Stimulated activated CD4-positive, alpha-beta T cell treated with anti-CD3 and anti-CD28 coated beads, Interleukin-4, amount 100 ng/mL, for 4 hours (primary cell): Measurements from ENCODE around the gene SYCN.
"Not testable (repeated sequence)": the region's sequence is repeated elsewhere in the genome, so short reads cannot be mapped to it uniquely, and the experiment has no call there.

Experiments
- DNase-seq, 2 experiments: peaks; one replicate each; pipeline ENCODE4 v3.0.0-alpha.2; 2020

The SYCN gene, protein sequence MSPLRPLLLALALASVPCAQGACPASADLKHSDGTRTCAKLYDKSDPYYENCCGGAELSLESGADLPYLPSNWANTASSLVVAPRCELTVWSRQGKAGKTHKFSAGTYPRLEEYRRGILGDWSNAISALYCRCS

DNA sequence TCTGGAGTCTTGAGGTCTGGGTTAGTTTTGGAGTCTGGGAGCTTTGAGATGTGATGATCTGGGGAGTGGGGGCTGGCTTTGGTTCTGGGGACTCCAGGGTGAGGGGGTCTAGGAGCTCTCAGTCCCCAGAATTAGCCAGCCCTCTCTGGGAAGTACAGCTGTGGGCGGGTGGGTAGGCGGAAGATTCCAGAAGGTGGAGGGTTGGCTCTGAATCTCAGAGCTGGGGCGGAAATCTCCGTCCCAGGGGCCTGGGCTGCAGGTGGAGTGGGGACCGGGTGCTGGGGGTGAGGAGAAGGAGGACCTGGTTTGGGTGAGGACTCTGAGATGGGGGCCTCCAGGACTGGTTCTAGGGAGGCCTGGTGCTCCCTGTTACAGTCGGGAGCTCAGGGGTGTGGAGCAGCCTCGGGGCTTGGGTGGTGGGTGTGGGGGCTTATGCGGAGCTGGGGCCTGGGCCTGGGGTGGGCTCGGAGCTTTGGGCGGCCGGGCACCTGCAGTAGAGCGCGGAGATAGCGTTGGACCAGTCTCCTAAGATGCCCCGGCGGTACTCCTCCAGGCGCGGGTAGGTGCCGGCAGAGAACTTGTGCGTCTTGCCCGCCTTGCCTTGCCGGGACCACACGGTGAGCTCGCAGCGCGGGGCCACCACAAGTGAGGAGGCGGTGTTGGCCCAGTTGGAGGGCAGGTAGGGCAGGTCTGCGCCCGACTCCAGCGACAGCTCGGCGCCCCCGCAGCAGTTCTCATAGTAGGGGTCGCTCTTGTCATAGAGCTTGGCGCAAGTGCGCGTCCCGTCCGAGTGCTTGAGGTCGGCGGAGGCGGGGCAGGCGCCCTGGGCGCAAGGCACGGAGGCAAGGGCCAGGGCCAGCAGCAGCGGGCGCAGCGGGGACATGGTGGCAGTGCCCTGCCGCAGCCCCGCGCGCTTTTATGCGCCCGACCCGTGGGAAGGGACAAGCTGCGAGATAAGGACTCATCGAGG, at the start of gene SYCN:
TSS of gene SYCN (minus strand) at position 892 of the 970 bp plus-strand sequence. CDS start at position 883, 9 bp downstream.
- no peak for DNase-seq

DNA sequence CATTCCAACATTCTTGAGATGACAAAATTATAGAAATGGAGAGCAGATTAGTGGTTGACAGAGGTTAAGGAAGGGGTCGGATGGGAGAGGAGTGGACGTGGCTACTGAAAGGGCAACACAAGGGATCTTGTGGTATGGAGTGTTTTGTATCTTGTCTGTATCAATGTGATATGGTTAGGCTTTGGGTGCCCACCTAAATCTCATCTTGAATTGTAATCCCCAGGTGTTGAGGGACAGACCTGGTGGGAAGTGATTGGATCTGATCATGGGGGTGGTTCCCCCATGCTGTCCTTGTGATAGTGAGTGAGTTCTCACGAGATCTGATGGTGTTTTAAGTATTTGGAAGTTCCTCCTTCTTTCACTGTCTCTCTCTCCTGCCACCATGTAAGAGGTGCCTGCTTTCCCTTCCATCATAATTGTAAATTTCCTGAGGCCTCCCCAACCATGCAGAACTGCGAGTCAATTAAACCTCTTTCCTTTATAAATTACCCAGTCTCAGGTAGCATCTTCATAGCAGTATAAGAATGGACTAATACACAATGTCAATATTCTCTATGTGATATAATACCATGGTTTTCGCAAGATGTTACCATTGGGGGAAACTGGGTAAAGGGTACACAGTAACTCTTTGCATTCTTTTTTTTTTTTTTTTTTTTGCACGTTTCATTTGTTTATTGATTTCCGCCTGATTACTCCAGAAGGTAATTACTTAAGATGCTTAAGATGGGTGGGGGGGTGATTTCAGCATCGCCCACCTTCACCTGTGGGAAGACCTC, 49.5 kb upstream of the SYCN start:
- DNase-seq: no peak

DNA sequence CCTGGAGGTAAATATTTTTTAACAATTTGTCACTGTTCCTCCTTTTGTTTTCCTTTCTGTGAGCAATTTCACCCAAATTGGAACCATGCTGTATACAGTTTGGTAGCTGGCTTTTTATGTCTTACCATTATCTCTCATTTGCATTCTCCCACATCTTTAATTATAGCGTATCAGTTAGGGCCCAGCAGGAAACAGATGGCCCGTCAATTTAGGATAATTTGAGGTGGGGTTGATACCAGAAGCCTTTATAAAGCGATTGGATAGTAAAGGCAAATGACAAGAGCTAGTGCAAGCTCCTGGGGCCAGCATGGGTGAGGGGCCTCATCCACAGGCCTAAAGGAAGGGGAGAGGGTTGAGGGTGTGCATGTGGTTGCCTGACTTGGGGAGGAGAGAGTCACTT, 48.4 kb upstream of the SYCN start:
- no peak for DNase-seq

DNA sequence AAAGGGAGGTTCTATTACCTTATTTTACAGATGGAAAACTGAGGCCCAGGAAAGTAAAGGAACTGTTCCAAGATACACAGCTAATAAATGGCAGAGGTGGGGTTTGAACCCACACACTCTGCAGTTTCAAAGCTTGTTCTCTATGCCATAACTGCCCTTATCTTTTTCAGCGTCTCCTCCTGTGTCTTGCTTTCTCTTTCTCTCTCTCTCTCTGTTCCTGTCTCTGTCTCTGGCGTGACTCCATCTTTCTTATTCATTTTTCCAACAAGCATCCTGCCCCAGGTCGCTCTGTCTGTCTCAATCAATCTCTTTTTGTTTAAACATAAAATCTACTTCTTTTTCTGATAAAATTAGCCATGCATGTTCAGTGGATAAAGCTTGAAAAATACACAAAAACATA, 47.8 kb upstream of the SYCN start:
- no peak for DNase-seq

DNA sequence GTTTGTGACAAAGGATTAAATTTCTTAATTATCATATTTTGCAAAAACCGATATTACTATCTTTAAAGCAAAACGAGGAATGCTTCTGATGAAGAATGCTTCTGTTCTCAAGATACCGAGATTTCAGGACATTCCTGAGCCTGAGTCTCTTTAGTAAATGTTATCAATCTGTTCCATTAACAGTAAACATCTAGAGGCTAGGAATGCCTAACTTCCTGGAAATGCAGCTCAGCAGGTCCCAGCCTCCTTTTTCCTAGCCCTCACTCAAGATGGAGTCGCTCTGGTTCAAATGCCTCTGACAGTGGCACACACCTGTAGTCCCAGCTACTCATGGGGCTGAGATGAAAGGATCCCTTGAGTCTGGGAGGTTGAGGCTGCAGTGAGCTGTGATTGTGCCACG, 47.0 kb upstream of the SYCN start:
- no peak for DNase-seq

DNA sequence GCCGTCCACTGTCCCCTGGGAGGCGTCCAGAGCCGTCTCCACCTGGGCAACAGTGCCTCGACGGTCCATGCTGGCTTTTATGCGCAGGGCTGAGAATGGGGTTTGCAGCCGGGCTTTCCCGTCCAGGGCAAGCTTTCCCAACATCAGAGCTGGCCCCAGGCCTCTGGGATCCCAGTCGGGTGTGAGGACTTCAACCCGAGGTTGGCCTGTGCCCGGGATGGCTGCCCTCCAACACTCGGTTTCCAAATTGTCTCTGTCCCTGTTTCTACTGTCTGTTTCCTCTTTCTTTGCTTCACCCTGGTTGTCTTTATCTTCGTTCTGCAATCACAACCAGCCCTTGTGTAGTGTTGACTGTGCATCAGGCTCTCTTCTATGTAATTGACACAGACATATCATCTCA, 44.7 kb upstream of the SYCN start, which contains the start of gene IFNL4:
TSS of gene IFNL4 (minus strand) at position 51 of the 400 bp plus-strand sequence.
- DNase-seq: no peak

DNA sequence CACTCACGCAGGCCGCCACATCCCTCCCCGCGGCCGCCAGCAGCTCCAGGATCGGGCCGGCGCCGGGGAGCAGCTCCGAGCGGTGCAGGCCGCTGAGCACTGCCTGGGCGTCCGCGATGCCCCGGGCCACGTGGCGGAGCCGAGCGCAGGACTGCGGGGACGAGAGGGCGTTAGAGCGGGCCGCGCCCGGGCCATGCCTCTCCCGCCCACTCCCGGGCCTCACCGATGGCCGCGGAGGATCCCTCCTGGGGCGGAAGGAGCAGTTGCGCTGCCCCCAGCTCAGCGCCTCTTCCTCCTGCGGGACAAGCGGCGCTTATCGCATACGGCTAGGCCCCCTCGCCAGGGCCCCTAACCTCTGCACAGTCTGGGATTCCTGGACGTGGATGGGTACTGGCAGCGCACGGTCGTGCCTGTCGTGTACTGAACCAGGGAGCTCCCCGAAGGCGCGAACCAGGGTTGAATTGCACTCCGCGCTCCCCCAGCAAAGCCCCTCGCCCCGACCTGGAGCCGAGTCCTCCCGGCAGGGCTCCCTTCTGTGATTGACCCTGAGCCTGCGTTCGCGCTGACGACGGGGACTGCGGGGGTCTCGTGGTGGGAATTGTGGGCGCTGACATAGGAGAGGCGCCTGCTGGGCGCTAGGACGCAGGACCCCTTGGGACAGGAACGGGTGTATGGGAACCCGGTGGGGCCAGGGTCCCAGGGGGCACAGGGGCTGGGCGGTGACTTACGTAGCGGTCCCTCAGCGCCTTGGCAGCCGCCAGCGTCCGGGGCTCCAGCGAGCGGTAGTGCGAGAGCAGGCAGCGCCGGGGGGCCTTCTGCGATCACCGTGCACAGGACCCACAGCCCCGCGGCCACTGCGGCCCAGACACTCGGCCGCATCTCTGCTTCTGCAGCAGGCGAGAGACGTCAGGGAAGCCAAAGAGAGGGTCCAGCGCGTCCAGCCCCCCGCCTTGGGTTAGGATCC, 43.9 kb upstream of the SYCN start:
- DNase-seq: no peak

DNA sequence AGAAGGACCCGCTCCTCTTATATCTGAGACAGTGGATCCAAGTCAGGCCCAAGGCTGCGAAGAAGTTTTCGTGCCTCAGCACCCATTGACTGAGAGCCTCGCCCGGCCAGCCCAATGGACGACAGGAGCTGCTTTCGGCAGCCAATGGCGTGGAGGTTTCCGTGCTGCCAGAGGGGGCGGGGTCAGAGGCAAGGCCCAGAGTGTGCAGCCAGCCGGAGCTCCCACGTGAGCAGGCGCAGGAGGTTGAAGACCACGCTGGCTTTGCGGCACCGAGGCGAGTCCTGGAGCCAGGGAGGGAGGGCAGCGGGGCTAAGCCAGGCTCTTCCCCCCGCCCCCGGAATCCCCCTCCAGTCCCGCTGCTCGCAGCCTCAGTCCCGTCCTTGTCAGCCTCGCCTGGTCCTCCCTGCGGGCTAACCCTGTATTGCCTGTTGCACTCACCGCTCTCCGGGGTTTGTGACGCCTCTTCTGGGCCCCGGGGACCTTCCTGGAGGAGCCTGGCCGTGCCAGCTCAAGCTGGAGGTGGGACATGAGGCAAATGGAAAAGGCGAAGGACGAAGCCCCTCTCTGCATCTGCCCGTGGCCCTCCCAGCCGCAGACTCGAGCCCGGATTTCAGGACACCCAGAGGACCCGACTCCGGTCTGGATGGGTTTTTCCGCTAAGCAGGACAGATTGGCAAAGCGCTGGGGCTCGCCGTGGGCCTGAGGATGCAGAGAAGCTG, 43.0 kb upstream of the SYCN start:
- peak in 1 of 2 experiments; percentile 43 for DNase-seq

DNA sequence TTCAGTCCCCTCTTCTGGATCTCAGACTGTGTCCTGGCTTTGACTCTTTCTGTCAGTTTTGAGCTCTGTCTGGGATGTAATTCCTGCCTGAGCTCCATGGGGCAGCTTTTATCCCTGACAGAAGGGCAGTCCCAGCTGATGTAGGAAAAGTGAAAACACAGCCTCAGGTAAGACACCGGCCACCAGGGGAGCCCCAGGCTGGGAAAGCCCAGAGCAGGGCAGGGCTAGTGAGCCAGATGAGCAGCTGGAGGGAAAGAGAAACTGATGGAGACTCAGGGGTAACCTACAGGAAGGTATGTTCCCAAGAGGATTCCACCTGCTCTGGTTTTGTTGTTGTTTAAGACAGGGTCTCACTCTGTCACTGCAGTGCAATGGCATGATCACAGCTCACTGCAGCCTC, 41.1 kb upstream of the SYCN start:
- DNase-seq: not testable (repeated sequence)

DNA sequence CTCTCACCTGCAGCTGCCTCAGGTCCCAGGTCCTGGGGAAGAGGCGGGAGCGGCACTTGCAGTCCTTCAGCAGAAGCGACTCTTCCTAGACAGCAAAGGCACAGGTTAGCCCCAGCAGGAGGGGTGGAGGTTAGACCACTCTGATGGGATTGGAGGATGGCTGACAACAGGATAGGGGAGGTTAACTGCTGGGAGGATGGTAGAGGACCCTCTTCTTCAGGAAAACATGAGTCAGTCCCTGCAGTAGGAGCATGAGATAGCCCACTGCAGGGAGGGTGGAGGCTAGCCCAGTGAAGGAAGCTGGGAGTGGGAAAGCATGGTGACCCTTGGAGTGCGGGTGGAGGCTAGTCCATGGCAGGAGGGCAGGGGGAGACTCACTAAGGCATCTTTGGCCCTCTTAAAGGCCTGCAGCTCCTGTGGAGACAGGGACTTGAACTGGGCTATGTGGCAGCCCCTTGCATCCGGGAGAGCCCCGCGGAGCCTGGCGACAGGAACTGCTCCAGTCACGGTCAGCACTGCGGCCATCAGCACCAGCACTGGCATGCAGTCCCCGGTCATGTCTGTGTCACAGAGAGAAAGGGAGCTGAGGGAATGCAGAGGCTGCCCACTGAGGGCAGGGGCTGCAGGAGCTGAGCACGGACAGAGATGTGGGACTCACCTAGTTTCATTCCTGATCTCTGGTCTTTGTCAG, 40.5 kb upstream of the SYCN start, which contains the start of gene IFNL3:
TSS of gene IFNL3 (minus strand) at position 597 of the 691 bp plus-strand sequence. CDS start at position 558, 39 bp downstream.
- not testable (repeated sequence) for DNase-seq

DNA sequence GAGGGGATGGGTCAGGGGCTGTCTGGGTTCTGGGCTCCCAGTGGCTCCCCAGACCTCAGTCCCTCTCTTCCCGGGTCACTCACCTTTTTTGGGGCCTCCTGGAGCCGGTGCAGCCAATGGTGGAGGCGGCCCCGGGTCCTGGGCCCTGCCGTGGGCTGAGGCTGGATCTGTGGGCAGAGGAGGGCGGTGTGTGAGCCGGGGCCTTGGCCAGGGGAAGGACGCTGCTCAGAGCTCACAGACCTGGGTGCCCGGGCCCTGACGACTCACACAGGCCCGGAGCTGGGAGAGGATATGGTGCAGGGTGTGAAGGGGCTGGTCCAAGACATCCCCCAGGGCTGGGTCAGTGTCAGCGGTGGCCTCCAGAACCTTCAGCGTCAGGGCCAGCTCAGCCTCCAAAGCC, 39.7 kb upstream of the SYCN start:
- DNase-seq: not testable (repeated sequence)

DNA sequence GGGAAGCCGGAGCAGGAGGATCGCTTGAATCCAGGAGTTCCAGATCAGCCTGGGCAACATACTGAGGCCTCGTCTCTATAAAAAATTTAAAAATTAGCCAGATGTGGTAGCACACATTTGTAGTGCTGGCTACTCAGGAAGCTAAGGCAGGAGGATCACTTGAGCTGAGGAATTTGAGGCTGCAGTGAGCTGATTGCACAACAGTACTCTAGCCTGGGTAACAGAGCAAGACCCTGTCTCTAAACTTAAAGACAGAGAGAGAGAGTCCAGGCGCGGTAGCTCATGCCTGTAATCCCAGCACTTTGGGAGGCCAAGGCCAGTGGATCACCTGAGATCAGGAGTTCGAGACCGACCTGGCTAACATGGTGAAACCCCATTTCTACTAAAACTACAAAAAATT, 36.4 kb upstream of the SYCN start:
- DNase-seq: no peak

DNA sequence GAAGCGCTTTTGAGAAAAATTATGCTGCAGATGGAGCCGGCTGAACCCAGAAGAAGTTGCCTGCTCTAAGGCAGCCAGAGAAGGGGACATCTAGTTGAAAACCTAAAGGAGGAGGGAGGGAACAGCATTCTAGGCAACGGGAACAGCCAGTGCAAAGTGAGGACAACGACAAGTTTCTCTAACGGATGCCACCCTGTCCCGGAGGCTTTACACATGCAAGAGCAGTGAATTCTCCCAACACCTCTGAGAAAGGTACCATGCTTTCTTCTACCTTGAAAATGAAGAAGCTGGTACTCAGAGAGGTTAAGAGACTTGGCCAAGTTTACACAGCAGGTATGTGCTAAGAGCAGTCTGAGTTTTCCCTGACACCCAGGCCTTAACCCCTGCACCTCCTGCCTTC, 34.9 kb upstream of the SYCN start:
- DNase-seq: no peak

DNA sequence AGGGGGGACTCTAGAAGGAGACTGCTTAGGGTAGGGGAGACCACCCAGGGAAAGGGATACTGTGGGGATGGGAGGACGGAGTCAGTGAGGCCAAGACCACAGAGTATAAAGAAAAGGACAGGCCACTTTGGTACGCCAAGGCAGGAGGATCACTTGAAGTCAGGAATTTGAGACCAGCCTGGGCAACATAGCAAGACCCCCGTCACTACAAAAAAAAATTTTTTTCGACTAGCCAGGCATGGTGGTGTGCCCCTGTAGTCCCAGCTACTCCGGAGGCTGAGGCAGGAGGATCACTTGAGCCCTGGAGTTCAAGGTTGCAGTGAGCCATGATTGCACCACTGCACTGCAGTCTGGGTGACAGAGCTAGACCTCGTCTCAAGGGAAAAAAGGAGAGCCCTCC, 34.1 kb upstream of the SYCN start:
- DNase-seq: no peak

DNA sequence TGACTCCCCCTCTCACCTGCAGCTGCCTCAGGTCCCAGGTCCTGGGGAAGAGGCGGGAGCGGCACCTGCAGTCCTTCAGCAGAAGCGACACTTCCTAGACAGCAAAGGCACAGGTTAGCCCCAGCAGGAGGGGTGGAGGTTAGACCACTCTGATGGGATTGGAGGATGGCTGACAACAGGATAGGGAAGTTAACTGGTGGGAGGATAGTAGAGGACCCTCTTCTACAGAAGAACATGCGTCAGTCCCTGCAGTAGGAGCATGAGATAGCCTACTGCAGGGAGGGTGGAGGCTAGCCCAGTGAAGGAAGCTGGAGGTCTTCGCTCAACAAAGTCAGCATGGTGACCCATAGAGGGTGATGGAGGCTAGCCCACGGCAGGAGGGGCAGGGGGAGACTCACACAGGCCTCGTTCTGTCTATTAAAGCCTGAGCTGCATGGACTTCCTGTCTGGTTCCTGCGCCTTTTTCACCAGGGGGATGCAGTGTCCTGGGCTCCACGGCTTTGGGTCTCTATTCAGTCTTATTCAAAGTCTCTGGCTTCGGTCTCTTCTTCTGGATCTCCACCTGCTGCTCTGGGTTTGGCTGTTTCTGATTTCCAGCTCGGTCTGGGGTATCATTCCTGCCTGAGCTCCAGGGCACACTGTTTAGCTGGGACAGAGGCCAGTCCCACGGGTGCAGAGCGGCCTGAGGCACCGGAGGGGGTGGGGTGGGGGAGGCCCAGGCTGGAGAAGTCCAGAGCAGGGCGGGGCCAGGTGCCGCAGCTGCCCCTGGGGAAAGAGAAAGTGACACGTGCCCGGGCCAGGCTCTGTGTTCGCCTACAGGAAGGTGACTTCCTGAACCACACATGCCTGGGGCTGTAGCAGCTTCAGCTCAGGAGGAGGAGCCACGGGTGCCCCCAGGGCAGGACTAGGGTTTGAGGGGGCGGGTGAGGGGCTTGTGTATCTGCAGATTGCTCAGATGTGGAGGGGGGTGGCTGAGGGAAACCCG, 33.4 kb upstream of the SYCN start:
- peak; percentile 50 to 54 for DNase-seq

DNA sequence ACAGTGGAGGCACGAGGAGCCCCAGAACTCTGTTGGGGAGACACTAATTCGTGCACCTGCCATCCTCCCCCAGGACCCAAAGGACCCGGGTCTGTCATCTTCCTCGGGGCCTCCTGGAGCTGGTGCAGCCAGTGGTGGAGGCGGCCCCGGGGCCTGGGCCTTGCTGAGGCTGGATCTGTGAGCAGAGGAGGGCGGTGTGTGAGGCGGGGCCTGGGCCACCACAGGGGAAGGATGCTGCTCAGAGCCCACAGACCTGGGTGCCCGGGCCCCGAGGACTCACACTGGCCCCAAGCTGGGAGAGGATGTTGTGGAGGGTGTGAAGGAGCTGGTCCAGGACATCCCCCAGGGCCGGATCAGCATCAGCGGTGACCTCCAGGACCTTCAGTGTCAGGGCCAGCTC, 32.5 kb upstream of the SYCN start:
- peak in 1 of 2 experiments; percentile 3 for DNase-seq

DNA sequence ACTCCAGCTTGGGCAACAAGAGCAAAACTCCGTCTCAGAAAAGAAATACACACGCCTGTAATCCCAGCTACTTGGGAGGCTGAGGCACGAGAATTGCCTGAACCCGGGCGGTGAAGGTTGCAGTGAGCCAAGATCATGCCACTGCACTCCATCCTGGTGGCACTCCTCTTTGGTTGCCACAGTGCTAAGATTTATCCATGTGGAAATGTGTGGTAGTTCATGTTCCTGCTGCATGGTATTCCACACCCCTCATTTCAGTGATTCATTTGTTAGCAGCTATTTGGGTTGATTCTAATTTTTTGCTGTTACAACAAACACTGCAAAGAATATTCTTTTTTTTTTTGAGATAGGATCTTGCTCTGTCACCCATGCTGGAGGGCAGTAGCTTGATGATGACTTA, 28.6 kb upstream of the SYCN start:
- no peak for DNase-seq

DNA sequence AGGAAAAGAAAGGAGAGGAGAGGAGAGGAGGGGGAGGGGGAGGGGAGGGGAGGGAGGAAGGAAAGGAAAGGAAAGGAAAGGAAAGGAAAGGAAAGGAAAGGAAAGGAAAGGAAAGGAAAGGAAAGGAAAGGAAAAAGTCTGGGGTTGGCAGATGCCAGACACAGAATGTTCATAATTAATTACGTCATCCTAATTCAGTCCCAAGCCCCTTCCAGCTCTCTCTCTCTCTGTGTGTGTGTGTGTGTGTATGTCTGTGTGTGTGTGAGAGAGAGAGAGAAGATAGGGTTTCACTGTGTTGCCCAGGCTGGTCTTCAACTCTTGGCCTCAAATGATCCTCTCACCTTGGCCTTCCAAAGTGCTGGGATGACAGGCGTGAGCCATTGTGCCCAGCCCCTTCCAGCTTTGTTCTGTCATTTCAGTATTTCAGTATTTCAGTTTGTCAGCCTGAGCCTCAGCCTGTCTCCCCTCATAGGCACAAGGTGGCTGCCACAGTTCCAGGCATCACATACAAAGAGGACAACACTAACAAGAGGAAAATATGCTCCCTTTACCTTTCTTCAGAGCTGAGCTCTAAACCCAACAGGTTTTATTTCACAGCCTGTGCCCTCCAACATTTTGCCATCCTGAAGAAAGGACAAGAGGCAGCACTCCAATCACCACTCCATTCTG, 26.2 kb upstream of the SYCN start:
- no peak for DNase-seq

DNA sequence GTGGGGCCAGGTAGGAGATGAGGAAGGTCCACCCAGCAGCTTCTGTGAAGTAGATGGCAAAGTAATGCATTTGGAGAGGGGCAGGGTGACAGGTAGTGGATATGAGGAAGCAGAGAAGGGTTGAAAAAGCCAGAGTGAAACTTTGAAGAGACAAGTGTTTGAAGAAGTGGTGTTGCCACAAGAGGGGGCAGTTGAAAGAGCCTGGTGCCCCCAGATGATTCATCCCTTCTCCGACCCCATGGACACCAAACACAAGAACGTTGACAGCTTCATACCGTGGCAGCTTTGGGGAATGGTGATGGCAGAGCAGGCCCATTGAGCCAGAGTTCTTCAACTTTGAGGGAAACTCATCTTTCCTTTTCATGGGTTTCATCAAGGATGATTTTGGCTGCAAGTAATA, 20.8 kb upstream of the SYCN start:
- no peak for DNase-seq
